ENCODE results near the gene CD80.
"Not testable (repeated sequence)": the region's sequence is repeated elsewhere in the genome, so short reads cannot be mapped to it uniquely, and the experiment has no call there.

CD80 gene

DNA sequence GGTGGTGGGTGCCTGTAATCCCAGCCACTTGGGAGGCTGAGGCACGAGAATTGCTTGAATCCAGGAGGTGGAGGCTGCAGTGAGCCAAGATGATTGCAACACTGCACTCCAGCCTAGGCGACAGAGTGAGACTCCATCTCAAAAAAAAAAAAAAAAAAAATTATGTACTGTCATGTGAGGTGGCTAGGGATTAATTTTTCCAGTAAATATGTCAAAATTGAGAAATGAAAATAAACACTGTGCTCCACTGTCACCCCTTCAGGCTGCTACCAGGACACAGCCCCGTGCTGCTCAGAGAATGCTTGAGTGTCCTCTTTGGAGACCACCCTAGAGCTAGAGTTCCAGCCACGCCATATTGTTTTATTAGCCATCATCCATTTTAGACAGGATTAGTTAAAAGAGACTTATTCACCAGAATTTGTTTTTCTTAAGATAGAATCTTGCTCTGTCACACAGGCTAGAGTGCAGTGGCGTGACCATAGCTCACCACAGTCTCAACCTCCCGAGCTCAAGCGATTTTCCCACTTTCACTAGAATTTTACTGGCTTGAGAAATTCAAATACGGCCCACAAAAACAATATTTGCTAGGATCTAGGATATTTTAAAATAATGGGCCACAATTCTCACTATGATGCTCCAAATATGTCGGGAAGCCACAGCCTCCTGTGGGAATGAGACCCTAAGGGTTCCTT, 642 bp downstream of the CD80 start:
- H3K4me3 ChIP-seq (ENCODE audit: control insufficient read depth, low read depth, low read length), result no peak overlapping the region
- TF ChIP-seq, protein P1, sequence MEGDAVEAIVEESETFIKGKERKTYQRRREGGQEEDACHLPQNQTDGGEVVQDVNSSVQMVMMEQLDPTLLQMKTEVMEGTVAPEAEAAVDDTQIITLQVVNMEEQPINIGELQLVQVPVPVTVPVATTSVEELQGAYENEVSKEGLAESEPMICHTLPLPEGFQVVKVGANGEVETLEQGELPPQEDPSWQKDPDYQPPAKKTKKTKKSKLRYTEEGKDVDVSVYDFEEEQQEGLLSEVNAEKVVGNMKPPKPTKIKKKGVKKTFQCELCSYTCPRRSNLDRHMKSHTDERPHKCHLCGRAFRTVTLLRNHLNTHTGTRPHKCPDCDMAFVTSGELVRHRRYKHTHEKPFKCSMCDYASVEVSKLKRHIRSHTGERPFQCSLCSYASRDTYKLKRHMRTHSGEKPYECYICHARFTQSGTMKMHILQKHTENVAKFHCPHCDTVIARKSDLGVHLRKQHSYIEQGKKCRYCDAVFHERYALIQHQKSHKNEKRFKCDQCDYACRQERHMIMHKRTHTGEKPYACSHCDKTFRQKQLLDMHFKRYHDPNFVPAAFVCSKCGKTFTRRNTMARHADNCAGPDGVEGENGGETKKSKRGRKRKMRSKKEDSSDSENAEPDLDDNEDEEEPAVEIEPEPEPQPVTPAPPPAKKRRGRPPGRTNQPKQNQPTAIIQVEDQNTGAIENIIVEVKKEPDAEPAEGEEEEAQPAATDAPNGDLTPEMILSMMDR (IDR thresholded peaks at IDR 0.05; ENCODE audit: control insufficient read depth, insufficient read depth, low read depth, low read length, missing control alignments), result no peak
- no peak for DNase-seq (ENCODE audit: low read depth)

GRCh38 chr3:119557877-119558269, 1.5 kb downstream of the CD80 start:
- H3K4me3 ChIP-seq (ENCODE audit: control insufficient read depth, low read depth, low read length), result no peak overlapping the region
- TF ChIP-seq, protein P1 (IDR thresholded peaks at IDR 0.05; ENCODE audit: control insufficient read depth, insufficient read depth, low read depth, low read length, missing control alignments), result no peak
- no peak for DNase-seq (ENCODE audit: low read depth)

DNA sequence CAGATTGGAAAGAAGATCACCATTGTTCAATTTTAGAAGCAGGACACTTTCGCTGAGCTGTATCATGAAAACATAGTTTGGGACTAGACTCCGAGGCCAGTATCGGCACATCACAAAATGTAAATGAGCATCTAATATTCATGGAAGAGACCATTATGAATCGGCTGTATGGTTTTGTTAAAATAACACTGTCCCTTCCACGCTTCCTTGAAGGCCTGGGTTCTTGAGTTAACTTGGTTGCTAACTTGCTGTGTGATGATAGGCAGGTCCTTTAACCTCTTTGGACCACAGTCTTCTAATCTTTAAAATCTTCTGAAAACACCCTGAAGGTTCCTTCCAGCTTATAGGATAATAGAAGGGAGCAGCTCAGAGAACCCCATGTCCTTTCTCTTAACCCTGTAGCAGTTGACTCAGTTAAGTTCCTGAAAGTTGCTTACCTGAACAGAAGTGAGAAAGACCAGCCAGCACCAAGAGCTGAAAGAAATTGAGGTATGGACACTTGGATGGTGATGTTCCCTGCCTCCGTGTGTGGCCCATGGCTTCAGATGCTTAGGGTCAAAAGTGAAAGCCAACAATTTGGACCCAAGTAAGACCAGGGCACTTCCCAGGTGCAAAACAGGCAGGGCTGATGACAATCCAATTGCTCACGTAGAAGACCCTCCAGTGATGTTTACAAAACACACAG, 2.1 kb downstream of the CD80 start:
- no peak overlapping the region for H3K4me3 ChIP-seq (ENCODE audit: control insufficient read depth, low read depth, low read length)
- TF ChIP-seq, protein P1 (IDR thresholded peaks at IDR 0.05; ENCODE audit: control insufficient read depth, insufficient read depth, low read depth, low read length, missing control alignments), result no peak
- DNase-seq (ENCODE audit: low read depth), result no peak

GRCh38 chr3:119555929-119556328, 3.5 kb downstream of the CD80 start:
- TF ChIP-seq, protein P1 (IDR thresholded peaks at IDR 0.05; ENCODE audit: control insufficient read depth, insufficient read depth, low read depth, low read length, missing control alignments), result no peak
- DNase-seq (ENCODE audit: low read depth), result no peak
- H3K4me3 ChIP-seq (ENCODE audit: control insufficient read depth, low read depth, low read length), result no peak overlapping the region

DNA sequence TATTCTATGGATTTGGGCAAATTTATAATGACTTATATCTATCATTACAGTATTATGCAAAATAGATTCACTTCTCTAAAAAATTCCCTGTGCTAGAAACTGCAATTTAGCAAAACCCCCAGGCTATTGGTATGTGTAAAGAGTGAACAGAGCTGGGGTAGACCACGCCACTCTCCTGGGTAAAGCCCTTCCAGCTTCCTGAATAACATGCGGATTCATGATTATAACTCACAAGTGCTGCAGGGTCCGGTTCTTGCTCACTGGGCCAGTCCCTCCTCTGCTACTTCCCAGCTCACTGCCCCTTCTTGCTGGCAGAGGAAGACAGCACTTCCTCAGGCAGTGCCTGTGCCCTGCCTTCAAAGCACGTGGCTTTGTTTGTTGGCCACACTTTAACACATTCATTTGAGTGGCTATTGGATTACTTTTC, 4.1 kb downstream of the CD80 start:
- no peak for DNase-seq (ENCODE audit: low read depth)
- H3K4me3 ChIP-seq (ENCODE audit: control insufficient read depth, low read depth, low read length), result no peak overlapping the region
- TF ChIP-seq, protein P1 (IDR thresholded peaks at IDR 0.05; ENCODE audit: control insufficient read depth, insufficient read depth, low read depth, low read length, missing control alignments), result no peak

- DNase-seq (ENCODE audit: low read depth), result no peak
- TF ChIP-seq, protein P1 (IDR thresholded peaks at IDR 0.05; ENCODE audit: control insufficient read depth, insufficient read depth, low read depth, low read length, missing control alignments), result no peak
- no peak overlapping the region for H3K4me3 ChIP-seq (ENCODE audit: control insufficient read depth, low read depth, low read length)
These were observed 5.5 kb downstream of the CD80 start for GRCh38 chr3:119553823-119554415.

GRCh38 chr3:119552928-119553327, 6.5 kb downstream of the CD80 start:
- DNase-seq (ENCODE audit: low read depth); H3K4me3 ChIP-seq (ENCODE audit: control insufficient read depth, low read depth, low read length): not testable (repeated sequence)
